Upper lobe of right lung (tissue), 1 donor: ENCODE results near the gene GALNT9. TPM values are rescaled to one million over a fixed set of nuclear protein-coding genes. Genes with fewer than 3 reads are reported as not detected.

ENCODE experiments used
- ATAC-seq: fragments of 200-7000 bp; cut with Tn5 transposase; one replicate; pipeline ENCODE4 v1.9.1; 2020; ENCODE audit warnings: mild to moderate bottlenecking, moderate library complexity
- DNase-seq: peaks from one replicate; pipeline ENCODE4 v3.0.0-alpha.2; 2020
- H3K27ac ChIP-seq: fragments of 200-600 bp; one replicate; pipeline ENCODE4 v1.8.0; 2022
- H3K27me3 ChIP-seq: fragments of 200-600 bp; one replicate; pipeline ENCODE4 v1.8.0; 2022; ENCODE audit warnings: mild to moderate bottlenecking
- H3K36me3 ChIP-seq: fragments of 200-600 bp; one replicate; pipeline ENCODE4 v1.8.0; 2022
- H3K4me1 ChIP-seq: fragments of 200-600 bp; one replicate; pipeline ENCODE4 v1.8.0; 2022
- H3K4me3 ChIP-seq: fragments of 200-600 bp; one replicate; pipeline ENCODE4 v1.8.0; 2022; ENCODE audit warnings: mild to moderate bottlenecking
- H3K9me3 ChIP-seq: fragments of 200-600 bp; one replicate; pipeline ENCODE4 v1.8.0; 2022
- intact Hi-C: fragments of 100-400 bp; cut with DNase I; formaldehyde crosslinking; loops from one replicate; pipeline ENCODE4 v1.11.0; 2022
- total RNA-seq: library from RNA; stranded (reverse); fragmentation: NEBNext Ultra II Directional; extraction: Animal tissue kit (Norgen Biotek cat#: 25700); gene quantifications from one replicate; pipeline ENCODE4 v1.2.1, GENCODE V29; 2021
- TF ChIP-seq, protein P1 (sequence below): fragments of 200-600 bp; IDR thresholded peaks from one replicate; pipeline ENCODE4 v1.8.0; 2022; ENCODE audit warnings: antibody characterized with exemption
- donor health status: DM: no; HTN: yes; CAD: no; lungs with severe emphysema.

The GALNT9 gene
- total RNA-seq, 1 donor from 2014 or later: 1.6 TPM

DNA sequence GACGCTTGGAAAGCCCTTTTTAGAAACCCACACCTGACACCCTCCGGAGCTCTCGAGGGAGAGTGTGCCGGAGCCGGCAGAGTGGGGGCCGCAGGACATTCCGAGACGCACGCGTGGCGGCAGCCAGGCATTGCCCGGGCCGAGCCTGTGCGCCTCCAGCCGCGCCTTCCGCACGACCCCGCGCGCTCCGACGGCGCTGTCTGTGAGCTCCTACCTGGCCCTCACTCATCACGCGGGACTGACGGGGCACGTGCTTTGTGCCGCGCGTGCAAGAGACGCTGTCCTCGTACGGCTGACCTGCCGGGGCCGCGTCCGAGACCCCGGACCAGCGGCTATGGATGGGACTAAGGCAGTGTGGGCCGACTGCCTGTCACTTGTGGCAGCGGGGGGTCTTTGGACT lies 5.2 kb downstream of the GALNT9 start:
- TF ChIP-seq, protein P1, sequence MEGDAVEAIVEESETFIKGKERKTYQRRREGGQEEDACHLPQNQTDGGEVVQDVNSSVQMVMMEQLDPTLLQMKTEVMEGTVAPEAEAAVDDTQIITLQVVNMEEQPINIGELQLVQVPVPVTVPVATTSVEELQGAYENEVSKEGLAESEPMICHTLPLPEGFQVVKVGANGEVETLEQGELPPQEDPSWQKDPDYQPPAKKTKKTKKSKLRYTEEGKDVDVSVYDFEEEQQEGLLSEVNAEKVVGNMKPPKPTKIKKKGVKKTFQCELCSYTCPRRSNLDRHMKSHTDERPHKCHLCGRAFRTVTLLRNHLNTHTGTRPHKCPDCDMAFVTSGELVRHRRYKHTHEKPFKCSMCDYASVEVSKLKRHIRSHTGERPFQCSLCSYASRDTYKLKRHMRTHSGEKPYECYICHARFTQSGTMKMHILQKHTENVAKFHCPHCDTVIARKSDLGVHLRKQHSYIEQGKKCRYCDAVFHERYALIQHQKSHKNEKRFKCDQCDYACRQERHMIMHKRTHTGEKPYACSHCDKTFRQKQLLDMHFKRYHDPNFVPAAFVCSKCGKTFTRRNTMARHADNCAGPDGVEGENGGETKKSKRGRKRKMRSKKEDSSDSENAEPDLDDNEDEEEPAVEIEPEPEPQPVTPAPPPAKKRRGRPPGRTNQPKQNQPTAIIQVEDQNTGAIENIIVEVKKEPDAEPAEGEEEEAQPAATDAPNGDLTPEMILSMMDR: no peak
- H3K36me3 ChIP-seq: no peaks in the 10 kb centered on the region
- intact Hi-C loops: no loop called here
- DNase-seq (no peak), ATAC-seq (no peak)
- H3K4me1 ChIP-seq: peaks cover 10% of the 10 kb centered on the region
- H3K27me3 ChIP-seq: peaks cover 14% of the 10 kb centered on the region
- no peak overlapping the region for H3K27ac ChIP-seq
- no peak overlapping the region for H3K4me3 ChIP-seq
- no peaks in the 10 kb centered on the region for H3K9me3 ChIP-seq

DNA sequence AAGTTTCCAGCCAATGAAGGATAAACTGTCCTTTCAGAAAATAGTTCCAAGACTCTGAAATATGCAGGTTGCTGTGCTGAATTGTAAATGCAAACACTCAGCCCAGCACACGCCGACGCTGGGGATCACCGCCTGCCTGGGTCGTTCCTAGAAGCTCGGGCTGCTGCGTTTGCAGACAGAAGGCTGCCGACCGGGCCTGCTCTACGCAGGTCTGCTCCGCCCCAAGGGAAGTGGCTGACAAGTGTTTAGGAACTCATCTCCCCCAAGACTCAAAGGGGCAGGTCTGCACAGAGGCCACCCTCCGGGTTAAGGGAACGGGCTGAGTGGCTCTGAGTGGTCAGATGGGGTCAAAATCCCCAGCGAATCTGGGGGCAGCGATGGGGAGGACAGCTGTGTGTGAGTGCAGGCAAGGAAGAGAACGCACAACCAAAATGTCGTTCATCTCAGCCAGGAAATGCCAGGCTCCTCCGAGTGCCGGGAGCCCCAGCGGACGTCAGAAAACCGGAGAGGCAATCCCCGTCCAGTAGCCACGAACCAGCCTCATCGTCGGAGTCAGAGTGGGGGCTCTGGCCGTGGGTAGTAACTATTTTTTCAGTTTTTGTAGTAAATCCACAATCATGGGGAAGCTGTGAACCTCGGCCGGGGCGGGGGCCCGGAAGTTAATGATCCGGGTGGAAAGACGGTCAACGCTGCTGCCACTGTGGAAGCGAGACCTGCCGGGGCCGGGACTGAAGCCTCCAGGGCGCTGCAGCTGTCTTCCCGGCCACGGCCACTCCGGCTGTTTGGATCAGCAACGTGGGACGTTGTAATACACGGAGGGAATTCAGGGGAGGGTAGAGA lies 6.0 kb downstream of the GALNT9 start:
- TF ChIP-seq, protein P1: no peak
- H3K27ac ChIP-seq: no peak overlapping the region
- ATAC-seq (no peak), DNase-seq (no peak)
- intact Hi-C loops: no loop called here
- no peaks in the 10 kb centered on the region for H3K9me3 ChIP-seq
- no peak overlapping the region for H3K4me3 ChIP-seq
- H3K4me1 ChIP-seq: peaks cover 10% of the 10 kb centered on the region
- peaks cover 6% of the 10 kb centered on the region for H3K27me3 ChIP-seq
- no peaks in the 10 kb centered on the region for H3K36me3 ChIP-seq

DNA sequence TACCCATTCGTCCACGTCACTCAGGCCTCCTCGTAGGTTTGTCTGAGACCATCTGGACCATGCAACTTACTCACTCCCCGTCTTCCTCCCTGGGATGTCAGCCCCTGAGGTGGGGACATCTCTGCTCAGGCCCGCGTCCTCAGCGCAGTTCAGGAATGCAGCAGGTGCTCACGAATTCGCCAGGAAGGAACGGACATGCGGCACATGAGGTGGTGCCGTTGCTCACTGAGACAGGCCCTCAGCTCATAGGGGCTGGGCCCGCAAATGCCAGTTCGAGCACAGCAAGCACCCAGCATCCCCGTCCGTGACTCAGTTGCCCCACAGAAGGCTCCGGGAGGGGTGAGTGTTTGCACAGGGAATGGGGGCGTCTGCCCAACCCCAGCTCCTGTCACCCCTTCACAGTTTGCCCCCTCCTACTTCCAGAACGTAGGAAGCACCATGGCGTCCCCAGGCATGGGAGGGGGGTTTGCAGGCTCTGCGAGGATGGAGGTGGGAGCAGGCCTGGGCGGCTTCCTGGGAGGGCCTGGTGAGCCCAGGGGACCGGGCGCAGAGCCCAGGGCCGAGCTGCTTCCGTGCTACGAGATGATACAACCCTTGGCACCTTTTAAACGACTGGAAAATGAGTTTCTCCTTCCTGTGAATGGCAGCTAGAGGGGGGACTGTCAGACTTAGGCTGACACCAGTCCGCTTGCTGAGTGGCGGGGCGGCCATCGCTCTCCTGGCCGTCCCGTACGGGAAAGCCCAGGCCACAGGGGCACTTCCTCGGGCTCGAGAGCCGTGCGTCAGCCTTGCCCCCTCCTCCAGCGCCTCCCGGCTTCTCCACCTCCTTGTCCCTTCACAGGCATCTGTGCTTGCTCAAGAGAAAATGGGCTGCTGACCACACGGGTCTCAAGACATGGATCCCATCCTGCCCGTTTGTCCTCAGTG lies 6.9 kb downstream of the GALNT9 start:
- TF ChIP-seq, protein P1: no peak
- Histone ChIP-seq H3K4me3 (no peak overlapping the region), H3K9me3 (no peaks in the 10 kb centered on the region), H3K36me3 (no peaks in the 10 kb centered on the region), H3K27ac (no peak overlapping the region), H3K27me3 (no peaks in the 10 kb centered on the region), H3K4me1 (peaks cover under 1% of the 10 kb centered on the region)
- ATAC-seq (no peak), DNase-seq (no peak)
- intact Hi-C loops: no loop called here

DNA sequence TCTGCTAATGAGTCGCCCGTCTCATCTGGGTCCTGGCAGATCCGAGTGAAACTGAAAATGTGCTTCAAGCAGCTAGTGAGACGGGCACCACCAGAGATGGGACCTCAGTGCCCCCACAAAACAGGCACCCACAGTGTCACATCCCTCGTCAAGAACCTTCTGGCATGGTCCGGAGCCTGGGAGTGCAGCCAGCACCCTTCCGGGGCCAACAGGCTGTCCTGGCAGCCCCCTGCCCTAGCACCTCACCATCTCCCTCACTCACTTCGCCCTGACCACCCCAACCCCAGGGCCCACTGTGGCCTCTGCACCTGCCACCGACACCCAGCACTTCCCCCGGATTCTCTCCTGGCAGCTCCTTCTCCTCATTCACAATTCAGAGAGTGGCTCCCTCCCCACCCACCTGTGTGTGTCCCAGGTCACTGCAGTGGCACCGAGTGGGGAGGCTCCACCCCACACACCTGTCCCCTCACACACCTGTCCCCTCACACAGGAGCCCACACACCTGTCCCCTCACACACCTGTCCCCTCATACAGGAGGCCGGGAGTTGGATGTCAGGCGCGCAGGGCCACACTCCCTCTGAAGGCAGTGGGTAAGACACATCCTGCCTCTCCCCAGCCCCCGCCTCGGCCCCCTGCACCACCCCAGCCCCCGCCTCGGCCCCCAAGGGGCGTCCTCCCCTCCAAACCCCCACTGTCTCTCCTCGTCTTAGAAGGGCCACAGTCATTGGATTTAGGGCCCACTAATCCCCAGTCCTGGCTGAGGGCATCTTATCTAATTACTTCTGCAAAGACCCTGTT lies 7.9 kb downstream of the GALNT9 start:
- no peaks in the 10 kb centered on the region for H3K27me3 ChIP-seq
- intact Hi-C loops: no loop called here
- no peak overlapping the region for H3K27ac ChIP-seq
- TF ChIP-seq, protein P1: no peak
- no peaks in the 10 kb centered on the region for H3K9me3 ChIP-seq
- no peak for DNase-seq
- no peak for ATAC-seq
- H3K36me3 ChIP-seq: no peaks in the 10 kb centered on the region
- H3K4me1 ChIP-seq: no peaks in the 10 kb centered on the region
- no peak overlapping the region for H3K4me3 ChIP-seq

DNA sequence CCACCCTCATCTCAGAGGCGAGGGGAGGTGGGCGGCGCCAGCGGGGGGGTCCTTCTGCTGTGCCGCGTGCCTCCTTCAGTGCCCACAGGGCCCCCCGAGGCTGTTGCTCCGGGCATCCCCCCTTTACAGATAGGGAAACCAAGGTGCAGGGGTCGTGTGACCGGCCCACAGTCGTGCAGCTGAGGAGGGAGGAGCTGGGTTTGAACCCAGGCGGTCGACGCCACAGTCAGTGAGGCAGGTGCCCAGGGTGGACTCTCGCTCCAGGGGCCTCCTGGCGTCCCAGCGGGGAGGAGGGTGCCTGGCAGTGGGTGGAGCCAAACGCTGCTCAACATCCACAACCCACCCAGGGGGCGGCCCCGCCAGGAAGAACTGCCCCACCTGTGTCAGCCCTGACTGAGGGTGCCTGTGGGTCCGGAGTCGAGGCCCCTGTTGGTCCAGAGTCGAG lies 8.6 kb downstream of the GALNT9 start:
- no peaks in the 10 kb centered on the region for H3K36me3 ChIP-seq
- H3K27me3 ChIP-seq: no peaks in the 10 kb centered on the region
- ATAC-seq: no peak
- intact Hi-C loops: no loop called here
- H3K4me3 ChIP-seq: no peak overlapping the region
- no peak for DNase-seq
- TF ChIP-seq, protein P1: no peak
- H3K27ac ChIP-seq: no peak overlapping the region
- no peaks in the 10 kb centered on the region for H3K4me1 ChIP-seq
- no peaks in the 10 kb centered on the region for H3K9me3 ChIP-seq
